WTC11 (cell line): ENCODE results near the gene AMOTL1. TPM values are rescaled to one million over a fixed set of nuclear protein-coding genes. Genes with fewer than 3 reads are reported as not detected.

Experiments used
- ATAC-seq: fragments of 200-7000 bp; cut with Tn5 transposase; 2 replicates; pipeline ENCODE4 v1.10.0; 2021; ENCODE audit warnings: mild to moderate bottlenecking, moderate library complexity
- CTCF ChIA-PET: fragments of 300-600 bp; sonication (Branson Sonifier 250); formaldehyde crosslinking; loops from one replicate; lab custom pipeline; 2021; ENCODE audit warnings: antibody characterized with exemption; lab: Charles Lee
- POLR2A ChIA-PET: fragments of 350-600 bp; sonication (Branson Sonifier 250); formaldehyde crosslinking; loops from one replicate; lab custom pipeline; 2021; ENCODE audit warnings: antibody characterized with exemption; lab: Charles Lee
- DNase-seq: peaks from one replicate; pipeline ENCODE4 v3.0.0; 2021; ENCODE audit warnings: low spot score
- H3K27ac Mint-ChIP-seq: 2 replicates; pipeline ENCODE4 v1.8.0; 2021; ENCODE audit warnings: mixed read lengths
- H3K27me3 Mint-ChIP-seq: 2 replicates; pipeline ENCODE4 v1.8.0; 2021; ENCODE audit warnings: low read depth, mild to moderate bottlenecking, moderate library complexity, mixed read lengths
- H3K36me3 Mint-ChIP-seq: 2 replicates; pipeline ENCODE4 v1.8.0; 2021; ENCODE audit warnings: mixed read lengths
- H3K4me1 Mint-ChIP-seq: 2 replicates; pipeline ENCODE4 v1.8.0; 2022; ENCODE audit warnings: mixed read lengths
- H3K4me3 Mint-ChIP-seq: 2 replicates; pipeline ENCODE4 v1.8.0; 2021; ENCODE audit warnings: mild to moderate bottlenecking, moderate library complexity, mixed read lengths
- H3K9me3 Mint-ChIP-seq: 2 replicates; pipeline ENCODE4 v1.8.0; 2021; ENCODE audit warnings: mixed read lengths
- FOXP4 ChIP-seq: sonication (generic); formaldehyde crosslinking; IDR thresholded peaks from 2 replicates; pipeline ENCODE4 v1.8.0; 2022; ENCODE audit warnings: mild to moderate bottlenecking, missing genetic modification reagents
- IRF2 ChIP-seq: sonication (generic); formaldehyde crosslinking; IDR thresholded peaks from 2 replicates; pipeline ENCODE4 v1.8.0; 2022; ENCODE audit warnings: low read depth, missing genetic modification reagents, borderline replicate concordance
- KAT7 ChIP-seq: sonication (generic); formaldehyde crosslinking; IDR thresholded peaks from 2 replicates; pipeline ENCODE4 v1.8.1; 2023; ENCODE audit warnings: missing genetic modification reagents, mild to moderate bottlenecking, borderline replicate concordance
- NFE2L1 ChIP-seq: sonication (generic); formaldehyde crosslinking; IDR thresholded peaks from 2 replicates; pipeline ENCODE4 v1.8.1; 2023; ENCODE audit warnings: missing genetic modification reagents
- NR2C2 ChIP-seq: sonication (generic); formaldehyde crosslinking; IDR thresholded peaks from 2 replicates; pipeline ENCODE4 v1.8.0; 2022; ENCODE audit warnings: mild to moderate bottlenecking, missing genetic modification reagents
- NR3C1 ChIP-seq: sonication (generic); formaldehyde crosslinking; conservative IDR thresholded peaks from 2 replicates; pipeline ENCODE4 v1.8.1; 2023; ENCODE audit warnings: low read depth, mild to moderate bottlenecking, missing genetic modification reagents
- RORB ChIP-seq: fragments of 250-450 bp; sonication (Bioruptor Pico); IDR thresholded peaks from 2 replicates; pipeline ENCODE4 v1.9.0; 2021; ENCODE audit warnings: mild to moderate bottlenecking
- SOX15 ChIP-seq: fragments of 250-450 bp; sonication (Bioruptor Pico); IDR thresholded peaks from 2 replicates; pipeline ENCODE4 v1.9.0; 2021; ENCODE audit warnings: mild to moderate bottlenecking
- ZNF138 ChIP-seq: sonication (generic); formaldehyde crosslinking; conservative IDR thresholded peaks from 2 replicates; pipeline ENCODE4 v1.8.1; 2022; ENCODE audit warnings: mild to moderate bottlenecking, moderate library complexity, missing genetic modification reagents
- ZNF317 ChIP-seq: sonication (generic); formaldehyde crosslinking; IDR thresholded peaks from 2 replicates; pipeline ENCODE4 v1.8.1; 2023; ENCODE audit warnings: low read depth, mild to moderate bottlenecking, moderate library complexity, missing genetic modification reagents, borderline replicate concordance
- ZNF423 ChIP-seq: fragments of 250-450 bp; sonication (Bioruptor Pico); IDR thresholded peaks from 2 replicates; pipeline ENCODE4 v2.1.2; 2022; ENCODE audit warnings: mild to moderate bottlenecking, moderate library complexity
- total RNA-seq: library from RNA; stranded (reverse); gene quantifications from 3 replicates; pipeline ENCODE4 v1.2.3, GENCODE V29; 2021
- TF ChIP-seq, protein P1 (sequence below): sonication (generic); formaldehyde crosslinking; conservative IDR thresholded peaks from 2 replicates; pipeline ENCODE4 v1.8.1; 2023; ENCODE audit warnings: mild to moderate bottlenecking, low read depth, missing genetic modification reagents, moderate library complexity
- TF ChIP-seq, protein P2 (sequence below): fragments of 250-450 bp; sonication (Bioruptor Pico); conservative IDR thresholded peaks from 2 replicates; pipeline ENCODE4 v1.9.0; 2021; ENCODE audit warnings: mild to moderate bottlenecking
- TF ChIP-seq, protein P3 (sequence below): sonication (generic); formaldehyde crosslinking; IDR thresholded peaks from 2 replicates; pipeline ENCODE4 v1.8.1; 2022; ENCODE audit warnings: mild to moderate bottlenecking, moderate library complexity, missing genetic modification reagents
- TF ChIP-seq, protein P4 (sequence below): sonication (generic); formaldehyde crosslinking; IDR thresholded peaks from 2 replicates; pipeline ENCODE4 v1.8.0; 2022; ENCODE audit warnings: mild to moderate bottlenecking, missing genetic modification reagents

AMOTL1 gene
- total RNA-seq, 1 experiment from 2014 or later = 39.8 TPM

GRCh38 chr11:94831529-94831928, 63.4 kb downstream of the AMOTL1 start:
- CTCF ChIA-PET = no interaction called here

DNA sequence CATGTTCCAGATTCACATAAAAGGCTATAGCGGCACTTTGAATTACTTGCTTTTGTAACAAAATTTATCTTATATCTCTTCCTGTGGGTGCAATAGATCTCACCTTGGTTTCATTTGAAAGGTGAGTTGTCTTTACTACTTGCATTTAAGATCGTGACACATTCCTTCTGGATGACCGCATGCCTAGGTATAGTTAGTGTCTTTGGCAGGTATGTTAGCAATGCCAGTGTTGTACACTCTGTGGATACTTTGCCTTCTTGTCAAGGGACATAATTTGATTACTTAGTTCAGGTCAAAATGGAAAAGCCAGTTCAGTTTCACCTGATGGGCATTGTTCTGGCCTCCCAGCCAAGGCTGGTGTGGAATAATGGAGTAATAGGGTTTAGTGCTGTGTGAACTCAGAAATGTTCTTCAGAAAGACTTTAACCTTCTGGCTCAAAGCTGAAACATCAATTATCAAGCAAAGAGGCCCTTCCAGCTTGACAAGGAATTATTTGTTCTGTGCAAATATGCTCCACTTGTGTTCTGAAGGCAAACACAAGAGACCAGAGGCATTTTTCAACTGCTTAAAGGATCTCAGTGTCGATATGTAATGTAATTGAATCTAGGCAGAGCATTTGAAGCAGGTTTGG, 64.6 kb downstream of the AMOTL1 start:
- H3K27ac Mint-ChIP-seq = no peak overlapping the region
- H3K9me3 Mint-ChIP-seq = no peaks in the 10 kb centered on the region
- TF ChIP-seq IRF2 (CRISPR knock-in tag) (no peak), ZNF423 (CRISPR knock-in tag) (no peak), SOX15 (CRISPR knock-in tag) (no peak), NFE2L1 (CRISPR knock-in tag) (no peak), RORB (CRISPR knock-in tag) (no peak), NR3C1 (CRISPR knock-in tag) (no peak), ZNF317 (CRISPR knock-in tag) (no peak), ZNF138 (CRISPR knock-in tag) (no peak), NR2C2 (CRISPR knock-in tag) (no peak)
- TF ChIP-seq, protein P1, sequence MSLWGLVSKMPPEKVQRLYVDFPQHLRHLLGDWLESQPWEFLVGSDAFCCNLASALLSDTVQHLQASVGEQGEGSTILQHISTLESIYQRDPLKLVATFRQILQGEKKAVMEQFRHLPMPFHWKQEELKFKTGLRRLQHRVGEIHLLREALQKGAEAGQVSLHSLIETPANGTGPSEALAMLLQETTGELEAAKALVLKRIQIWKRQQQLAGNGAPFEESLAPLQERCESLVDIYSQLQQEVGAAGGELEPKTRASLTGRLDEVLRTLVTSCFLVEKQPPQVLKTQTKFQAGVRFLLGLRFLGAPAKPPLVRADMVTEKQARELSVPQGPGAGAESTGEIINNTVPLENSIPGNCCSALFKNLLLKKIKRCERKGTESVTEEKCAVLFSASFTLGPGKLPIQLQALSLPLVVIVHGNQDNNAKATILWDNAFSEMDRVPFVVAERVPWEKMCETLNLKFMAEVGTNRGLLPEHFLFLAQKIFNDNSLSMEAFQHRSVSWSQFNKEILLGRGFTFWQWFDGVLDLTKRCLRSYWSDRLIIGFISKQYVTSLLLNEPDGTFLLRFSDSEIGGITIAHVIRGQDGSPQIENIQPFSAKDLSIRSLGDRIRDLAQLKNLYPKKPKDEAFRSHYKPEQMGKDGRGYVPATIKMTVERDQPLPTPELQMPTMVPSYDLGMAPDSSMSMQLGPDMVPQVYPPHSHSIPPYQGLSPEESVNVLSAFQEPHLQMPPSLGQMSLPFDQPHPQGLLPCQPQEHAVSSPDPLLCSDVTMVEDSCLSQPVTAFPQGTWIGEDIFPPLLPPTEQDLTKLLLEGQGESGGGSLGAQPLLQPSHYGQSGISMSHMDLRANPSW (CRISPR knock-in tag) = no peak
- TF ChIP-seq, protein P2, sequence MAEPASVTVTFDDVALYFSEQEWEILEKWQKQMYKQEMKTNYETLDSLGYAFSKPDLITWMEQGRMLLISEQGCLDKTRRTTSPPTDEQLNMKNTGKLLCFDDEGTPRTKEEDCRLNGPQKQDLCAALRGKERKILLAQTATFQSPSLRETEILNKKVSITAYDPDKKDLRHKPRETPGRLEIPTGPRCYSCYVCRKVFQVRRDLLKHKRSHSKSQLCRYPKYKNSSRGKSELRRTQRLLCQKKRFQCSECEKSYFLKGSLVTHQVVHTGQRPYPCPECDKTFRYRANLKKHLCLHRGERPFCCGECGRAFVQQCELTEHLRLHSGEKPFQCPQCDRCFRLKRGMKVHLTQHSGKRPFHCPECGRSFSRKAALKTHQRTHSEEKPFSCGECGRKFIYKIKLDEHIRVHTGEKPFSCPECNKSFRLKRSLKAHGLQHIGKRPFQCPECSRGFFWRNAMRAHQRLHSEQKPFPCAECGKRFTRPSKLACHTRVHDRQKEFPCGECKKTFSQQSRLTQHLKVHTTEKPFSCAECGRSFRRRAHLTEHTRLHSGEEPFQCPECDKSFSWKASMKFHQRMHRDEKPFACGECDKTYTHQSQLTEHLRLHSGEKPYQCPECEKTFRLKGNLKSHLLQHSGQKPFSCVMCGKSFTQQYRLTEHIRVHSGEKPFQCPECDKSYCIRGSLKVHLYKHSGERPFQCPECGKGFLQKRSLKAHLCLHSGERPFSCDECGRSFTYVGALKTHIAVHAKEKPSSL (CRISPR knock-in tag) = no peak
- TF ChIP-seq, protein P3, sequence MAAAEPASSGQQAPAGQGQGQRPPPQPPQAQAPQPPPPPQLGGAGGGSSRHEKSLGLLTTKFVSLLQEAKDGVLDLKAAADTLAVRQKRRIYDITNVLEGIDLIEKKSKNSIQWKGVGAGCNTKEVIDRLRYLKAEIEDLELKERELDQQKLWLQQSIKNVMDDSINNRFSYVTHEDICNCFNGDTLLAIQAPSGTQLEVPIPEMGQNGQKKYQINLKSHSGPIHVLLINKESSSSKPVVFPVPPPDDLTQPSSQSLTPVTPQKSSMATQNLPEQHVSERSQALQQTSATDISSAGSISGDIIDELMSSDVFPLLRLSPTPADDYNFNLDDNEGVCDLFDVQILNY (CRISPR knock-in tag) = no peak
- TF ChIP-seq, protein P4, sequence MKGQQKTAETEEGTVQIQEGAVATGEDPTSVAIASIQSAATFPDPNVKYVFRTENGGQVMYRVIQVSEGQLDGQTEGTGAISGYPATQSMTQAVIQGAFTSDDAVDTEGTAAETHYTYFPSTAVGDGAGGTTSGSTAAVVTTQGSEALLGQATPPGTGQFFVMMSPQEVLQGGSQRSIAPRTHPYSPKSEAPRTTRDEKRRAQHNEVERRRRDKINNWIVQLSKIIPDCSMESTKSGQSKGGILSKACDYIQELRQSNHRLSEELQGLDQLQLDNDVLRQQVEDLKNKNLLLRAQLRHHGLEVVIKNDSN (CRISPR knock-in tag) = no peak
- no peaks in the 10 kb centered on the region for H3K4me1 Mint-ChIP-seq
- POLR2A ChIA-PET = no interaction called here
- DNase-seq (no peak), ATAC-seq (no peak)
- no peak overlapping the region for H3K4me3 Mint-ChIP-seq
- CTCF ChIA-PET = no interaction called here
- H3K27me3 Mint-ChIP-seq = no peaks in the 10 kb centered on the region
- H3K36me3 Mint-ChIP-seq = peaks cover 38% of the 10 kb centered on the region

More at GRCh38 chr11:94831529-94831928, 63.4 kb downstream of the AMOTL1 start:
- ATAC-seq = no peak
- Mint-ChIP-seq H3K9me3 (no peaks in the 10 kb centered on the region), H3K4me3 (no peak overlapping the region), H3K36me3 (peaks cover 41% of the 10 kb centered on the region), H3K4me1 (peaks cover 3% of the 10 kb centered on the region), H3K27me3 (no peaks in the 10 kb centered on the region), H3K27ac (no peak overlapping the region)
- no peak for DNase-seq
- no peak for TF ChIP-seq SOX15 (CRISPR knock-in tag)
- no peak for TF ChIP-seq KAT7 (CRISPR knock-in tag)
- TF ChIP-seq FOXP4 (CRISPR knock-in tag) = no peak
- TF ChIP-seq, protein P3 (CRISPR knock-in tag) = no peak
- POLR2A ChIA-PET = no interaction called here
